Stimulated activated CD4-positive, alpha-beta T cell treated with anti-CD3 and anti-CD28 coated beads, Interleukin-12 subunit alpha, Interleukin-12 subunit beta, amount 100 ng/mL, for 48 hours (primary cell): Measurements from ENCODE around the gene BRD9.
"Not testable (repeated sequence)": the region's sequence is repeated elsewhere in the genome, so short reads cannot be mapped to it uniquely, and the experiment has no call there.

ENCODE experiments used
- DNase-seq, 3 donors: peaks; one replicate each; pipeline ENCODE4 v3.0.0-alpha.2; 2020; ENCODE audit warnings: low read depth in 2 of 3, low spot score in 1 of 3

BRD9 gene

DNA sequence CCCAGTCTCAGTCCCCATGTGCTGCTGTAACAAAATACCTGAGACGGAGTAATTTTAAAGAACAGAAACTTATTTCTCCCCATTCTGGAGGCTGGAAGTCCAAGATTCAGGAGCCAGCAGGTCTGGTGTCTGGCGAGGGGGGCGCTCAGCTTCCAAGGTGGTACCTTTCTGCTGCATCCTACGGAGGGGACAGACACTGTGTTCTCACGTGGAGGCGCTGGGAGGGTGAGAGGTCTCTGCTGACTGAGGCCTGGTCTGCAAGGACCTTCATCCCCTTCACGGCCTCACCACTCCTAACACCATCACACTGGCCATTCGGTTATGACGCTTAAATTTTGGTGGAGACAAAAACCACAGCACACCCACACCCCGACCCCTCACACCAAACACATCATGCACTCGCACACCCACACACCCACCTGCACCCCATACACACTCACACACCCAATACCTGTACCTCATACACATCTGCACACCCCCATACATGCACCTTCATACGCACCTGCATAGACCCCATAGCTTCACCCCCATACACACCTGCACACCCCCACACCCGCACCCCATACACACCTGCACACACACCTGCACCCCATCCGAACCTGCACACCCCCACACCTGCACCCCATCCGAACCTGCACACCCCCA, 32.0 kb downstream of the BRD9 start:
- no peak for DNase-seq

GRCh38 chr5:859798-860296, 32.8 kb downstream of the BRD9 start:
- DNase-seq = no peak

GRCh38 chr5:859391-859790, 33.2 kb downstream of the BRD9 start:
- DNase-seq = no peak

DNA sequence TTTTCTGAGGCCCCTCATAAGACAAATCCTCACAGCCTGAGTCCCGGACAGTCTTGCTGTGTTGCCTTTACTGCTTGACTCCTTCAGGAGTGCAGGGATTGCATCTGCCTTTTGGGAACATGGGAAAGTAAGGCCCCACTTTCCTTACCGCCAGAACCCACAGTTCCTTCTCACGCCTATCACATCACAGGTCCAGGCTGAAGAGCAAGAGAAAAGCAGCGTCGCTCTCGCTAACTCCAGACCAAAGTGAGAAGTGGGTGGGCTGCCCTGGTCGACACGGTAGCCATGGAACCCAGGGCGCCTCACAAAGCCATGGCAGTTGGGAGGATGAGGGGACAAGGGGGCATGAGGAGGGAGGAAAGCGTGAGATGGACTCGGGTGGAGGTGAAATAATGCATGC, 33.9 kb downstream of the BRD9 start:
- DNase-seq = no peak

DNA sequence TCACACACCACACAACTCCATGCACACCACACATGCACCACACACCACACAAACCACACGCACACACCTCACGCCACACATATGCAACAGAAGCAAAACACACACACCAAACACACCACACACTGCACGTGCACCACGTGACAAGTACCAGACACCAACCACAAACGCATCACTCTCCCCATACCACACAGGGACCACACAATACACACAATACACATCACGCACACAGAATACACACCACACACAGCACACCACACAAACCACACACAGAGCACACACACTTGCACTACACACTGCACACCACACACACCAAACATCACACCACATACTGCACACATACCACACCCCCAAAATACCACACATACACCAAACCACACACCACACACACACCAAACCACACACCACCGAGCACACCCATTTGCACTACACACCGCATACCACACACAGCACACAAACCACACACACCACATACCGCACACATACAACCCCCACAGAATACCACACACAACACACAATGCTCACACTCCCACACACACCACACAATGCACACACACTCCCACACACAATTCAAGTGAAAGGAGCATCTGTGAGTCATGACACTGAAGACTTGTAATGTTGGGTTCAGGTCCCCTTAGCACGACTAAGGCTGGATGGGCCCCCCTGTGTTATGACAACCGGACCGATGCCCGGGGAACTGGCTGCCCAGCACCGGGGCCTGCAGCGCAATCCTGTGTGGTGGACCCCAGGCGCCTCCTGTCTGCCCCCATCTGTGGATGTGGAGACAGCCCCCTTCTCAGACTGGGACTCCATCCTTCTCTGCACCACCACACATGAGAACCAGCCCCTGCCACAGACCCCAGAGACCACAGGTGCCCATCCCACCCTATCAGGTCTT, 35.8 kb downstream of the BRD9 start:
- no peak for DNase-seq

DNA sequence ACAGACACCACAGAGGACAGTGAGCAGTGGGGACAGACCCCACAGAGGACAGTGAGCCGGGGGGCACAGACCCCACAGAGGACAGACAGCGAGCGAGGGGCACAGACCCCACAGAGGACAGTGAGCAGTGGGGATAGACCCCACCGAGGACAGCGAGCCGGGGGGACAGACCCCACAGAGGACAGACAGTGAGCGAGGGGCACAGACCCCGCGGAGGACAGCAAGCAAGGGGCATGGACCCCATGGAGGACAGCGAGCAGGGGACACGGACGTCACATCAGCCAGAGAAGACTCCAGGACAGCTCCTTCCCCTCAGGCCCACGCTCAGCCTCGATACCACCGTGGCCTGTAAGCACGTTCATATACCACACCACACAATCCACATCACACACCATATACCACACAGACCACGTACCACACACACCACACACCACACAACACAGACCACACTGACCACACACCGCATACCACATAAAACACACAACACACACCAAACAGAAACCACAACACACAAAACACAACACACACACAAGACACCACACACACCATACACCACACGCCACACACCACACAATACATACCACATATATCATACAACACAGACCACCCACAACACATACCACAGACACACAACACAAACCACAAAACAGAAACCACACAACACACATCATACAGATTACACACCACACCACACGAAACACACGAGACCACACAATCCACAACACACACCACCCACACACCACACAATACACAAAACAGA, 36.6 kb downstream of the BRD9 start:
- DNase-seq = no peak

GRCh38 chr5:854966-855743, 37.4 kb downstream of the BRD9 start:
- no peak for DNase-seq

DNA sequence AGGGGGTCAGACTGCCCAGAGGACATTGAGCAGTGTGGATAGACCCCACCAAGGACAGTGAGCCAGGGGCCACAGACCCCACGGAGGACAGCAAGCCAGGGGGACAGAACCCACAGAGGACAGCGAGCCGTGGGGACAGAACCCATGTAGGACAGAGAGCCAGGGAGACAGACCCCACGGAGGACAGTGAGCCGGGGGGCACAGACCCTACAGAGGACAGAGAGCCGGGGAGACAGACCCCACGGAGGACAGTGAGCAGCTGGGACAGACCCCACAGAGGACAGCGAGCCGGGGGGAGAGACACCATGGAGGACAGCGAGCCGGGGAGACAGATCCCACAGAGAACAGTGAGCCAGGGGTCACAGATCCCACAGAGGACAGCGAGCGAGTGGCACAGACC, 38.4 kb downstream of the BRD9 start:
- no peak for DNase-seq

GRCh38 chr5:853416-854090, 39.0 kb downstream of the BRD9 start:
- DNase-seq = not testable (repeated sequence)

GRCh38 chr5:852431-853401, 39.9 kb downstream of the BRD9 start:
- DNase-seq = no peak

DNA sequence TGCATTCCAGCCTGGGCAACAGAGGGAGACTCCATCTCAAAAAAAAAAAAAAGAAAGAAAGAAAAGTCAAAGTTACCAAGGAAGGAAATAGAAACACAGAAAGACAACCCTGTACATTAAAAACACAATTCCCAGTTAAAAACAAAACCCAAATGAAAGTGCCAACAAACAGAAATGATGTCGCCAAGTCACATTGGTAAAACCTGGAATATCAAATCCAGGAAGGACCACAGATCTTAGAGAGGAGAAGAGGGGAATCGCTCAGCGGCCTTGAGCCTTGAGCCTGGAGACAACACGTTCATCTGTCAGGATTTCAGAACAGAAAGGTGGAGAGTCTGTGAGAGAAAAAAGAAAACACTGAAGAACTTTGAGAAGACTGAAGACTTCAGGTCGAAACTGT, 40.6 kb downstream of the BRD9 start:
- no peak for DNase-seq

DNA sequence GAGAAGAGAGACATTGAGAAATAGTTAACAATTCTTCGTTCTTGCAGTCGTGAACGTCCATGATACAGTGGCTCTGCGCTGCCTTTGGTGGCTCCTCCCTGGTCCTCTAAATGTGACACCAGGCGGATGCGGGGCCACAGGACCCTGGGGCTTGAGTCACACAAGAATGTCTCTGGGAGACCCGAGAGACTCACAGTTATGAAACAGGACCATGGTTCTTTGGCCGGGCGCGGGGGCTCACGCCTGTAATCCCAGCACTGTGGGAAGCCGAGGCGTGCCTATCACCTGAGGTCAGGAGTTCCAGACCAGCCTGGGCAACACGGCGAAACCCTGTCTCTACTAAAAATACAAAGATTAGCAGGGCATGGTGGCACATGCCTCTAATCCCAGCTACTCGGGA, 41.0 kb downstream of the BRD9 start:
- no peak for DNase-seq

GRCh38 chr5:851076-851475, 41.5 kb downstream of the BRD9 start:
- DNase-seq = no peak

DNA sequence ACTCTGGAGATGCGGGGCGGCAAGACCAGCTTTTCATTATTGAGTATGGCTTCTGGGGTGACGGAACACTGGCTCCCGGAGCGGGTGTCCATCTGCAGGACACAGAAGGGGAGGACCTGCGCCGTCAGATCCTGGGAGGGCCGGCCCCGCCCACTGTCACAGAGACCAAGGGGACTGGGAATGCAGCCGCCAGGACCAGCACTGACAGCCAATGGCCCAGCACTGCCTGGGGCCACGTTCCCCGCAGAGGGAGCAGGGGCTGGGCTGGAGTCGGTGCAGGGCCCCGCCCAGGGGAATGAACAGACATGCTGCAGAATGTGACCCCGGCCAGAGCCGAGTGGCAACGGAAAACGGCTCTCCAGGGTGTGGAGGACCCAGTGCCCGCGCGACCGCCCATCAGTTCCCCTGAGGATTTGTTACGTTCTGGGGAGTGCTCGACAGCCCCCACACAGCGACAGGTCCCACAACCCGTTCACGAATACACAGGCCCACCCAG, 42.0 kb downstream of the BRD9 start, which contains the start of gene ZDHHC11:
TSS of gene ZDHHC11 (minus strand) at position 476 of the 496 bp plus-strand sequence. CDS start at position 92, 384 bp downstream.
- DNase-seq = no peak

GRCh38 chr5:849651-850301, 42.8 kb downstream of the BRD9 start:
- DNase-seq = no peak

DNA sequence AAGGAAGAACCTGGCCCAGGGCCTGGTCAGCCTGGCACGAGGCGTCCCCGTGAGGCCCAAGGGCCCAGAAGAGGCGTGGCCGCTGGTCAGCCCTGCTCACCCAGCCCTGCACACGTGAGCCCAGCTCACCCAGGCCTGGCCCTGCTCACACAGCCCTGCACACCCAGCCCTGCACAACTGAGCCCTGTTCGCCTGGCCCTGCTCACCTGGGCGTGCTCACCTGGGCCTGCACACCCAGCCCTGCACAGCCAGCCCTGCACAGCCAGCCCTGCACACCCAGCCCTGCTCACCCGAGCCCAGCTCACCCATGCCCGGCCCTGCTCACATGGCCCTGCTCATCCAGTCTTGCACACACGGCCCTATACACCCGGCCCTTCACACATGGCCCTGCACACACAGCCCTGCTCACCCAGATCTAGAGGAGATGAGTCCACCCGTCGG, 43.9 kb downstream of the BRD9 start:
- no peak for DNase-seq

DNA sequence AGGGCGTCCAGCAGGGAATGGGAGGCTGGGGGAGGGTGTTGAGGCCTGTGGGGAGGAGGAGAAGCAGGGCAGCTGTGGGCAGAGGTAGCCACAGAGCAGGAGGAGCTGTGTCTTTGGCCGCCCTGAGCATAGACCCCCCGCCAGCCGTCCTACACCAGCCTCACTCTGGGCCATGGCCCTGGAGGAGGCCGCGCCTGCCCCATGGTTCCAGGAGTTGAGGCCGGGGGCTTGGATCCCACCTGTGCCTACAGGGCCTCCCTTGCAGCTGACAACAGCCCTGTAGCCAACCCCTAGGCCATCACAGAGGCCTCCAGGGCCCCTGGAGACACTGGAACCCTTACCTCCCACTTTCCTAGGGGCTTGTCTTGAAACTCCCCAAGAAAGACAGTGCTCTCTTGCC, 44.9 kb downstream of the BRD9 start:
- DNase-seq = not testable (repeated sequence)

- DNase-seq = not testable (repeated sequence)
These were observed 45.4 kb downstream of the BRD9 start for GRCh38 chr5:847212-847611.
